Liver (tissue), 9 donors: Measurements from ENCODE around the gene MAPKAP1. TPM values are rescaled to one million over a fixed set of nuclear protein-coding genes. Genes with fewer than 3 reads are reported as not detected.

Experiments
- DNase-seq: peaks from one replicate; pipeline ENCODE4 v3.0.0-alpha.2; 2017; ENCODE audit warnings: low spot score
- H3K27ac ChIP-seq, 2 donors: one replicate each; pipeline ENCODE4 v1.7.0; 2013; ENCODE audit warnings: inconsistent platforms in 2 of 2, low read length in 2 of 2, control low read depth in 1 of 2, low read depth in 1 of 2, mild to moderate bottlenecking in 1 of 2
- H3K27me3 ChIP-seq, 4 donors: one replicate each; pipeline versions ENCODE4 v1.6.1 to v1.7.0; 2013; ENCODE audit warnings: low read length in 3 of 4, inconsistent platforms in 1 of 4, mild to moderate bottlenecking in 1 of 4, moderate library complexity in 1 of 4; ENCODE audit not compliant: control insufficient read depth in 4 of 4, insufficient read depth in 4 of 4
- H3K36me3 ChIP-seq, 4 donors: one replicate each; pipeline versions ENCODE4 v1.6.1 to v1.7.0; 2013; ENCODE audit warnings: low read length in 3 of 4, mild to moderate bottlenecking in 3 of 4, low read depth in 1 of 4, moderate library complexity in 1 of 4; ENCODE audit not compliant: control insufficient read depth in 4 of 4, insufficient read depth in 3 of 4
- H3K4me1 ChIP-seq, 4 donors: one replicate each; pipeline versions ENCODE4 v1.6.1 to v1.7.0; 2013; ENCODE audit warnings: low read length in 3 of 4, mild to moderate bottlenecking in 3 of 4, moderate library complexity in 1 of 4; ENCODE audit not compliant: control insufficient read depth in 4 of 4, insufficient read depth in 4 of 4
- H3K4me3 ChIP-seq, 3 donors: one replicate each; pipeline versions ENCODE4 v1.6.1 to v1.7.0; 2013; ENCODE audit warnings: low read length in 3 of 3, control low read depth in 1 of 3, low read depth in 1 of 3, mild to moderate bottlenecking in 1 of 3
- H3K9ac ChIP-seq, 2 donors: one replicate each; pipeline ENCODE4 v1.7.0; 2013; ENCODE audit warnings: low read length in 2 of 2, mild to moderate bottlenecking in 2 of 2, moderate library complexity in 2 of 2, control low read depth in 1 of 2, low read depth in 1 of 2
- H3K9me3 ChIP-seq, 4 donors: one replicate each; pipeline versions ENCODE4 v1.6.1 to v1.7.0; 2013; ENCODE audit warnings: low read length in 3 of 4; ENCODE audit not compliant: control insufficient read depth in 4 of 4
- ATF3 ChIP-seq: IDR thresholded peaks from 2 replicates; pipeline ENCODE4 v1.6.1; 2016; ENCODE audit warnings: antibody characterized with exemption
- CTCF ChIP-seq: fragments of 150-350 bp; IDR thresholded peaks from 2 replicates; pipeline ENCODE4 v1.5.1; 2017; ENCODE audit warnings: improper control_type of control experiment, low read depth, low read length; ENCODE audit not compliant: missing input control
- EGR1 ChIP-seq, 2 donors: IDR thresholded peaks; 2 replicates each; pipeline ENCODE4 v1.6.1; 2016 to 2018; ENCODE audit warnings: antibody characterized with exemption in 2 of 2, low read depth in 2 of 2
- FOXA1 ChIP-seq: IDR thresholded peaks from 2 replicates; pipeline ENCODE4 v1.6.1; 2016; ENCODE audit warnings: antibody characterized with exemption
- FOXA2 ChIP-seq: IDR thresholded peaks from 2 replicates; pipeline ENCODE4 v1.6.1; 2016; ENCODE audit warnings: antibody characterized with exemption
- GABPA ChIP-seq, 2 donors: IDR thresholded peaks in 1 of 2; conservative IDR thresholded peaks in 1 of 2; 2 replicates each; pipeline ENCODE4 v1.6.1; 2016; ENCODE audit warnings: antibody characterized with exemption in 2 of 2, mild to moderate bottlenecking in 1 of 2, moderate library complexity in 1 of 2
- HNF4A ChIP-seq, 2 donors: conservative IDR thresholded peaks; 2 replicates each; pipeline ENCODE4 v1.6.1; 2016; ENCODE audit warnings: antibody characterized with exemption in 2 of 2, mild to moderate bottlenecking in 2 of 2
- HNF4G ChIP-seq: IDR thresholded peaks from 2 replicates; pipeline ENCODE4 v1.6.1; 2016; ENCODE audit warnings: antibody characterized with exemption
- JUND ChIP-seq, 2 donors: IDR thresholded peaks; 2 replicates each; pipeline ENCODE4 v1.6.1; 2016; ENCODE audit warnings: antibody characterized with exemption in 2 of 2
- MAX ChIP-seq: IDR thresholded peaks from 2 replicates; pipeline ENCODE4 v1.6.1; 2016; ENCODE audit warnings: antibody characterized with exemption
- NR2F2 ChIP-seq: IDR thresholded peaks from 2 replicates; pipeline ENCODE4 v1.6.1; 2016; ENCODE audit warnings: antibody characterized with exemption
- RAD21 ChIP-seq, 2 donors: IDR thresholded peaks; 2 replicates each; pipeline ENCODE4 v1.6.1; 2016; ENCODE audit warnings: antibody characterized with exemption in 2 of 2, mild to moderate bottlenecking in 2 of 2
- REST ChIP-seq: IDR thresholded peaks from 2 replicates; pipeline ENCODE4 v1.6.1; 2016; ENCODE audit warnings: antibody characterized with exemption, mild to moderate bottlenecking
- RXRA ChIP-seq, 2 donors: IDR thresholded peaks; 2 replicates each; pipeline ENCODE4 v1.6.1; 2017 to 2018; ENCODE audit warnings: antibody characterized with exemption in 2 of 2, mild to moderate bottlenecking in 1 of 2
- SP1 ChIP-seq: IDR thresholded peaks from 2 replicates; pipeline ENCODE4 v1.6.1; 2018; ENCODE audit warnings: antibody characterized with exemption, mild to moderate bottlenecking
- TAF1 ChIP-seq: conservative IDR thresholded peaks from 2 replicates; pipeline ENCODE4 v1.6.1; 2016; ENCODE audit warnings: antibody characterized with exemption, mild to moderate bottlenecking
- YY1 ChIP-seq: IDR thresholded peaks from 2 replicates; pipeline ENCODE4 v1.6.1; 2016; ENCODE audit warnings: antibody characterized with exemption, mild to moderate bottlenecking
- ZBTB33 ChIP-seq: IDR thresholded peaks from 2 replicates; pipeline ENCODE4 v1.6.1; 2016; ENCODE audit warnings: antibody characterized with exemption
- WGBS: extraction: QIAGEN DNeasy Blood & Tissue Kit; methylation state at CpG from one replicate; pipeline ENCODE4 v1.1.7; 2013; 5-methylcytosine and 5-hydroxymethylcytosine counted together
- polyA plus RNA-seq, 2 donors: library from polyadenylated mRNA; stranded (reverse) in 1 of 2; unstranded in 1 of 2; fragments of 200-250 nt in 1 of 2; fragments of >200 nt in 1 of 2; fragmentation: Nextera tagmentation in 1 of 2; extraction: Ambion mirVana in 1 of 2; gene quantifications; one replicate each; pipeline versions ENCODE4 v1.2.1 to v1.2.3, GENCODE V29; 2013 to 2015
- total RNA-seq, 2 donors: library from RNA; depleted of rRNA; stranded (reverse); fragments of >200 nt; gene quantifications; one replicate each; pipeline ENCODE4 v1.2.3, GENCODE V29; 2014
- donor health status: healthy.
- donor health status: healthy.
- donor health status: healthy.
- donor health status: healthy.
- donor health status: healthy.

The MAPKAP1 gene
- total and polyA plus RNA-seq, 4 donors = 23.6 to 55.9 (median 32.7) TPM

- DNase-seq = no peak
- Histone ChIP-seq H3K27ac (no peak overlapping the region), H3K4me1 (peaks cover 0 to 1% (median 0%) of the 10 kb centered on the region in 4 donors), H3K9me3 (no peaks in the 10 kb centered on the region), H3K27me3 (no peaks in the 10 kb centered on the region), H3K9ac (no peak overlapping the region), H3K4me3 (no peak overlapping the region), H3K36me3 (peaks cover 0 to 1% (median 0%) of the 10 kb centered on the region in 4 donors)
- no peak for TF ChIP-seq GABPA (IDR thresholded peaks at IDR 0.05 in 1 of 2, conservative IDR thresholded peaks at IDR 0.05 in 1 of 2)
- no peak for TF ChIP-seq YY1
- no peak for TF ChIP-seq FOXA2
- TF ChIP-seq EGR1 (IDR thresholded peaks at IDR 0.05; ENCODE audit: low read depth in 2 of 2) = no peak
- TF ChIP-seq NR2F2 = no peak
- TF ChIP-seq SP1 = no peak
- no peak for TF ChIP-seq RAD21 (IDR thresholded peaks at IDR 0.05)
- TF ChIP-seq RXRA (IDR thresholded peaks at IDR 0.05) = no peak
- TF ChIP-seq JUND (IDR thresholded peaks at IDR 0.05) = no peak
- TF ChIP-seq ZBTB33 = no peak
- no peak for TF ChIP-seq ATF3
- no peak for TF ChIP-seq CTCF
- WGBS = 99% methylated on average over 1 of the region's 1 CpG
Observed at GRCh38 chr9:125642311-125642710, 64.7 kb downstream of the MAPKAP1 start.

GRCh38 chr9:125639057-125639456 is 68.0 kb downstream of the MAPKAP1 start:
- DNase-seq = no peak
- TF ChIP-seq HNF4A (conservative IDR thresholded peaks at IDR 0.05) (no peak), TAF1 (no peak), GABPA (IDR thresholded peaks at IDR 0.05 in 1 of 2, conservative IDR thresholded peaks at IDR 0.05 in 1 of 2) (no peak), REST (no peak), YY1 (no peak), NR2F2 (no peak), ATF3 (no peak), FOXA1 (no peak), HNF4G (no peak), FOXA2 (no peak), RXRA (IDR thresholded peaks at IDR 0.05) (no peak), MAX (no peak), SP1 (no peak), CTCF (no peak), ZBTB33 (no peak), EGR1 (IDR thresholded peaks at IDR 0.05; ENCODE audit: low read depth in 2 of 2) (no peak), RAD21 (IDR thresholded peaks at IDR 0.05) (no peak), JUND (IDR thresholded peaks at IDR 0.05) (no peak)
- 95% methylated on average over 4 of the region's 4 CpGs for WGBS
- no peak overlapping the region for H3K27ac ChIP-seq
- H3K9me3 ChIP-seq = no peaks in the 10 kb centered on the region
- H3K4me1 ChIP-seq = no peaks in the 10 kb centered on the region
- H3K9ac ChIP-seq = no peak overlapping the region
- peaks cover 0 to 1% (median 0%) of the 10 kb centered on the region in 4 donors for H3K36me3 ChIP-seq
- H3K4me3 ChIP-seq = no peak overlapping the region
- H3K27me3 ChIP-seq = no peaks in the 10 kb centered on the region
